ENCODE results near the gene PREB. TPM values are rescaled to one million over a fixed set of nuclear protein-coding genes. Genes with fewer than 3 reads are reported as not detected.
"Not testable (repeated sequence)": the region's sequence is repeated elsewhere in the genome, so short reads cannot be mapped to it uniquely, and the experiment has no call there.

The PREB gene, protein sequence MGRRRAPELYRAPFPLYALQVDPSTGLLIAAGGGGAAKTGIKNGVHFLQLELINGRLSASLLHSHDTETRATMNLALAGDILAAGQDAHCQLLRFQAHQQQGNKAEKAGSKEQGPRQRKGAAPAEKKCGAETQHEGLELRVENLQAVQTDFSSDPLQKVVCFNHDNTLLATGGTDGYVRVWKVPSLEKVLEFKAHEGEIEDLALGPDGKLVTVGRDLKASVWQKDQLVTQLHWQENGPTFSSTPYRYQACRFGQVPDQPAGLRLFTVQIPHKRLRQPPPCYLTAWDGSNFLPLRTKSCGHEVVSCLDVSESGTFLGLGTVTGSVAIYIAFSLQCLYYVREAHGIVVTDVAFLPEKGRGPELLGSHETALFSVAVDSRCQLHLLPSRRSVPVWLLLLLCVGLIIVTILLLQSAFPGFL
- total RNA-seq: 43.9 TPM

DNA sequence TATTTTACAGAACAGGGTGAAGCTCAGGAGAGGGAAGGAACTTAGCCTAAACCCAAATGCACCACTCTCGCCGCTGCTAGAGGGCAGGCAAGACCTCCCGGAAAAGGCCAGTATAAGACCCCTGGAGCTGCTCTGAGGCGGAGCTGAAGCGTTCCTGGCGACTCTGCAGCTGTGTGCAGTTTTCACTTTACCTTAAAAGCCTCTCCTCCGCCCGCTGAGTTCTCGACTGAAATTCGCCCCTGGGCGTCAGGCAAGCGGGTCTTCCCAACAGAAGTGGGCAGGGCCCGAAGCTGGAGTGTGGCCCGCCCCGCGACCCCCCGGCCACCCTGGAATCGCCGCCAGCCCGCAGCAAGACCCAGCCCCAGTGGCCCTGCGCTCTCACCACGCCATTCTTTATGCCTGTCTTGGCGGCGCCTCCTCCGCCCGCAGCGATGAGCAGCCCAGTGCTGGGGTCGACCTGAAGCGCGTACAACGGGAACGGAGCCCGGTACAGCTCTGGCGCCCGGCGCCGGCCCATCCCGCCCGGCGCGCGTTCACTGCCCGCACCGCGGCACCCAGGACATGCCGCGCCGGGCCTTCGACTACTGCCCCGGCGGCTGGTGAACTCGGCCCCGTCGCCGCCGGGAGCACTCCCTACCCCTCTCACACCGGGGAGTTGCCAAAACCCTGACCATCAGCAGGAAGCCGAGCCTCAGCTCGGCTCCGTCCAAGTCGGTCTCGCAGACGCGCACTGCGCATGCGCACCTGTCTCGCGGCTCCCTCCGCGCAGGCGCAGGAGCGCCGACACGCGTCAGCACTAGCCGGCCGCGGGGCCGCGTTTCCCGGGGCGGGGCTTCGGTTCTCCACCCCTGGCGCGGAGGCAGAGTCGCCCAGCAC, at the start of gene PREB:
PREB (minus strand) TSS at position 732 of the 876 bp plus-strand sequence; CDS start at position 517, 215 bp downstream.
- peak; percentile 99 for DNase-seq (ENCODE audit: low spot score)

DNA sequence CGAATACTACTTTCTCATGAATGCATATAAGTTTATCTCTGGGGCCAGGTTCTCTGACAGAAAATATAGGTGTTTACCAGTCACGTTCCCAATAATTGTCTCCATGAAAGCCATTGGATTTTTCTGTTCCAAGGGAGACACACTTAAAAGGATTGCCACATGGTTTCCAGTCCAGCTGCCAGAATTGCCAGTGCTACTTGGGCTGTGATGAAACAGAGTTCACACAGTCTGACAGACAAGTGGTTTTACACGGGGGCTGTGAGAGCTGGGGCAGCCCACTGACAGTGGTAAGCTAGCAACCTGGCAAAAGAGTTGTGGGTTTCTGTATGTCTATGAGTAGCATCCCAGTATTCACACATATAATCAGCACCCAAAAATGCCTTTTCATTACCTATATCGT, 49.7 kb upstream of the PREB start:
- peak; percentile 54 for ATAC-seq

More for the DNA sequence above, at the start of gene PREB:
- ATAC-seq: peak; percentile 92

DNA sequence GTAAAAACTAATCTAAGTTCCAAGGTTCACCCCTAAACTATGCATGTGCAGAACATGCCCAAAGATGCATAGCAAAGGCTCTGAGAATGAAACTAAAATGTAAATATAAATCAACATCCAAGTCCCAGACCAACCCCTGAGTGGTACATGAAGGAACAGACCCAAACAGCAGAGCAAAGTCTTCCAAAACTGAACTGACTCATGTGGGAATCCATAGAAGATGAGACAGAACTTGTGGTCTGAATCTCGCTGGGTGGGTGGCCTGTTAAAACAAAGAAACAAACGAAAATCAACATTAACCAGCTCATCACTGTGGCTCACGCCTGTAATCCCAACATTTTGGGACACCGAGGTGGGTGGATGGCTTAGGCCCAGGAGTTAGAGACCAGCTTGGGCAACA, 47.9 kb upstream of the PREB start:
- ATAC-seq: no peak
- DNase-seq (ENCODE audit: low spot score): no peak

More for the DNA sequence above, 49.7 kb upstream of the PREB start:
- peak; percentile 84 for DNase-seq (ENCODE audit: low spot score)

DNA sequence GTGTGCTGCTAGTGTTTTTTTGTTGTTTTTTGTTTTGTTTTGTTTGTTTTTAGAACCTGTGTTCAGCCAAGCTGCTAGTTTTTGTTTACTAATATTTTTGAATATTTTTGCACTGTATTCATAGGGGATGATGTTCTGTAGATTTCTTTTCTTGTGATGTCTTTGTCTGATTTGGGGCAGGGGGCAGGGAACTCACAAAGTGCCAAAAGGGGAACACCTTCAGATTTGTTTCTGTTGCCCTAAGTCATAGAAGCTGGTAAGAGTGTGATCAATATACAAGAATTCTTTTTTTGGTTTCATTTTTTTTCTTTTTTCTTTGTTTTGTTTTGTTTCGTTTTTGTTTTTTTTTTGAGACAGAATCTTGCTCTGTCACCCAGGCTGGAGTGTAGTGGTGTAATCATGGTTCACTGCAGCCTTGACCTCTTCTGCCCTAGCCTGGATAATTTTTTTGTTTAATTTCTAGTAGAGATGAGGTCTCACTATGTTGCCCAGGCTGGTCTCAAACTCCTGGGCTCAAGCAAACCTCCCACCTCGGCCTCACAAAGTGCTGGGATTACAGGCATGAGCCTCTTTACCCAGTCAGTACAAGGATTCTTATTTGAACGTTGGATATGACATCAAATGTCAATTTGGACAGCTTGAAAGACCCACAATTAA, 45.0 kb upstream of the PREB start:
- DNase-seq (ENCODE audit: low spot score) (no peak), ATAC-seq (peak; percentile 35)

GRCh38 chr2:27178469-27178868, 44.0 kb upstream of the PREB start:
- DNase-seq (ENCODE audit: low spot score): no peak
- ATAC-seq: no peak

DNA sequence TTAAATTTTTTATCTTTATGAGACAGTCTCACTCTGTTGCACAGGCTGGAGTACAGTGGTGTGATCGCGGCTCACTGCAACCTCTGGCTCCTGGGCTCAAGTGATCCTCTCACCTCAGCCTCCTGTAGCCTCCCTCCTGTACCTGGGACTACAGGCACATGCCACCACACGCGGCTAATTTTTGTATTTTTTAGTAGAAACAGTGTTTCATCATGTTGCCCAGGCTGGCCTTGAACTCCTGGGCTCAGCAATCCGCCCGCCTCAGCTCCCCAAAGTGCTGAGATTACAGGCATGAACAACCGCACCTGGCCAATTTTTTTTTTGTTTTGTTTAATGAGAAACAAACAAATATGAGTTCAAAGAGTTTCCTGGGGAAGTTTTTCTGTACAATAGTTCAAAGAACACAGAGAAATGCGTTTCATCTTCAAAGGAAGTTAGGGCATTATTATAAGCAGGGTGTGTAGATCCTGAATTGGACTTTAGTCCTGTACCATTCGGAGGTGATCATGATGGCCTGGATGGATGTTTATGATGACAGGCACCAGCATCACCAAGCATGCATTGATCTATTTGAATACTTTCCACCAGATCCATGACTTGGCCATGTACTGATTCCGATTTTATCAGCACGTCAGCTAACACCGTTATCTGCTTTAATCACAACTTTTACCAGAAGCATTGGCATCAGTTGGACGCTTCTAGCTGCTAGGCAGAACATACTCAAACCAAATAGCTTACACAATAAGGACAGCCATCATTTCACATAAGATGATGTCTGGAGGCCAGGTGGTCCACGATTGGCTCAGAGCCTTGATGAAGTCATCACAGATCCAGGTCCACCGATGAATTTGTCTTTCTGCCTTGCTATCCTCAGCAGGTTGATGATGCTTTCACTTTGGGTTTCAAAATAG, 43.3 kb upstream of the PREB start:
- DNase-seq (ENCODE audit: low spot score): no peak
- ATAC-seq: peak; percentile 42

DNA sequence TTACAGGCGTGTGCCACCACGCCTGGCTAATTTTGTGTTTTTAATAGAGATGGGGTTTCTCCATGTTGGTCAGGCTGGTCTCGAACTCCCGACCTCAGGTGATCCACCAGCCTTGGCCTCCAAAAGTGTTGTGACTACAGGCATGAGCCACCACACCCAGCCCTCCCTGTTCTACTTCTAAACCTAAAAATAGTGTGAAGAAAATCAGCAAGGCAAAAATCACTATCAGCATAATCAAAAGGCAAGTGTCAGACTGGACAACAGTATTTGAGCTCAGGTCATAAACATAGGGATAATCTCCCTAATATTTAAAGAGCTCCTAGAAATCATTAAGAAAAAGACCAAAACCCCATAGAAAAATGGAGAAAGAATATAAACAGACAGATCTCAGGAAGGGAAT, 41.3 kb upstream of the PREB start:
- not testable (repeated sequence) for DNase-seq (ENCODE audit: low spot score); ATAC-seq

DNA sequence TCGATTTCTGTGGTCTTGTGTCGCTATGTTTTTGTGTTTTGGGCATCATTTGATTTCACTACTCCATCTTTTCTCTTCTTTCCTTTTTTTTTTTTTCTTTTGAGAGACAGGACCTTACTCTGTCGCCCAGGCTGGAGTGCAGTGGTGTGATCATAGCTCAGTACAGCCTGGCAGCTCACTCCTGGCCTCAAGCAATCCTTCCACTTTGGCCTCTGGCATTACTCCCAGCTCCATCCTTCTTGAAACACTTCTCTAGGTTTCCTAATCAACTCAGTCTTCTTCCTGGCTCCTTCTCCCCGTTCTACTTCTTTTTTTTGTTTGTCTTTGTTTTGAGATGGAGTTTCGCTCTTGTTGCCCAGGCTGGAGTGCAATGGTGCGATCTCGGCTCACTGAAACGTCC, 40.9 kb upstream of the PREB start:
- ATAC-seq: no peak
- DNase-seq (ENCODE audit: low spot score): no peak

DNA sequence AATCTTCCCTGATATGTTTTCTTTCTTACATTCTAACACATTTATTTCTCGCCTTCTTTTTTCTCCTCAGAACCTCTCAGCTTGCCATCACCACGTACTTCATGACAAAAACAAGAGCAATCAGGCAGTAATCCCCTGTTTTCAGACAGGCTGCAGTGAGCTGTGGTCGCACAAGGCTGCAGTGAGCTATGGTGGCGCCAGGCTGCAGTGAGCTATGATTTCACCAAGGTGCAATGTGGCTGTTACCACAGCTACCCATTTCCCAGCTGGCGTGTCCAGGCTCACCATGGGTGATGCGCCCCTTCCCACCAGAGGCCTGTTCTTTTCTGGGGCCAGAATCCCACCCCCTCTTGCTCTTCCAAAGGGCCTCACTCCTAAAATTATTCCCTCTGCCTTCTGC, 40.2 kb upstream of the PREB start:
- no peak for DNase-seq (ENCODE audit: low spot score)
- ATAC-seq: no peak

DNA sequence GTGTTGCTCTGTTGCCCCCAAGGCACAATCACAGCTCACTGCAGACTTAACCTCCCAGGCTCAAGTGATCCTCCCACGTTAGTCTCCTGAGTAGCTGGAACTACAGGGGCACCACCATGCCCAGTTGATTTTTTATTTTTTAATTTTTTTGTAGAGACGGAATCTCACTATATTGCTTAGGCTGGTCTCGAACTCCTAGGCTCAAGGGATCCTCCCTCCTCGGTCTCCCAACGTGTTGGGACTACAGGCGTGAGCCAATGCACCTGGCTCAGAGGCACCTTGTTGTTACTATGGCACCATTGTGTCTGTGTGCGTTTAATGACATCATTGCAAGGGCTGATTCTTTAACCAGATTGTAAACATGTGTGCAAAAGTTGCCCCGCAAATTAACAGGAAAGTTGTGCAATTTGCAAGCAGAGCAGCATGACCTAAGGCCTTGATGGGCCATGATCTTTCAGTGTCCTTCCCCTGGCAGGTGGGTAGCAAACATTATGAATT, 37.0 kb upstream of the PREB start:
- ATAC-seq: peak; percentile 65
- peak; percentile 69 for DNase-seq (ENCODE audit: low spot score)

DNA sequence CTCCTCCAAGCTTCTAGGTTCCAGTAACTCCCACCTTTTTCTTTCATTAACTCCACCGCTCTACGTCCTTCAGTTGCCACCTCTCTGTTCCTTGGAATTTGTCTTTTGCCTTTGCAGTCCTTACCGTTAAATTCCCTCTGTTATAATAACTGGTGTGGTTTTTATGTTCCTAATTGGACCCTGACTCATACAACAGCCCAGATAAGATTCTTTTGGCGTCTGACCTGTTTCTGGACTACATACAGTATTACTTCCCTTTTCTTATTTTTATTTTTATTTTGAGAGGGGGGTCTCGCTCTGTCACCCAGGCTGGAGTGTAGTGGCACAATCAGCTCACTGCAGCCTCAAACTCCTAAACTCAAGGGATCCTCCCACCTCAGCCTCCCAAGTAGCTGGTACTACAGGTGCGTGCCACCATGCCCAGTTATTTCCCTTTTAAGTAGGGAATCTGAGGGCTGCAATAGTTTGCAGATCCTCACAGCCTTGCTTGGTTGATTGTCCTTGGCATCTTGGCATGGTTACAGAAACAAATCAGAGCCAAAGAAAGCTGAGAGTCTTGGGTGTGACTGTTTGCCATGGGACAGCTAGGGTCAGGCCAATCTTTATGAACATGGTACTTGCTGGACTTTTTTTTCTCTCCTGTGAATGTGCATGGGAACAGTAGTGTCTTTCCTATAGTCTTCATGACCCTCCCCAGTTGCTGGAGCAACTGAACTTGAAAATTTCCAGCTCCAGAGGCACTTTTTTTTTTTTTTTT, 36.3 kb upstream of the PREB start:
- DNase-seq (ENCODE audit: low spot score) (no peak), ATAC-seq (no peak)

GRCh38 chr2:27164960-27165763, 30.7 kb upstream of the PREB start:
- no peak for DNase-seq (ENCODE audit: low spot score)
- no peak for ATAC-seq

GRCh38 chr2:27162151-27163121, 28.0 kb upstream of the PREB start:
- DNase-seq (ENCODE audit: low spot score) (no peak), ATAC-seq (peak; percentile 88)

DNA sequence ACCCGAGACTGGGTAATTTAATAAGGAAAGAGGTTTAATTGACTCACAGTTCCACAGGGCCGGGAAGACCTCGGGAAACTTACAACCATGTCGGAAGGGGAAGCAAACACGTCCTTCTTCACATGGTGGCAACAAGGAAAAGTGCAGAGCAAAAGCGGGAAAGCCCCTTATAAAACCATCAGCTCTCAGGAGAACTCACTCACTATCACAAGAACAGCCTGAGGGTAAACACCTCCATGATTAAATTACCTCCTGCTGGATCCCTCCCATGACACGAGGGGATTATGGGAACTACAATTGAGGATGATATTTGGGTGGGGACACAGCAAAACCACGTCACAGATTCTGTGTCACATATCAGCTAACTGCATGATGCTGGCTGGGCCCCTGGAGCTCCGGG, 25.8 kb upstream of the PREB start:
- ATAC-seq: no peak

GRCh38 chr2:27159271-27159670, 24.8 kb upstream of the PREB start:
- DNase-seq (ENCODE audit: low spot score) (no peak), ATAC-seq (no peak)

More for the DNA sequence above, 25.8 kb upstream of the PREB start:
- no peak for DNase-seq (ENCODE audit: low spot score)

DNA sequence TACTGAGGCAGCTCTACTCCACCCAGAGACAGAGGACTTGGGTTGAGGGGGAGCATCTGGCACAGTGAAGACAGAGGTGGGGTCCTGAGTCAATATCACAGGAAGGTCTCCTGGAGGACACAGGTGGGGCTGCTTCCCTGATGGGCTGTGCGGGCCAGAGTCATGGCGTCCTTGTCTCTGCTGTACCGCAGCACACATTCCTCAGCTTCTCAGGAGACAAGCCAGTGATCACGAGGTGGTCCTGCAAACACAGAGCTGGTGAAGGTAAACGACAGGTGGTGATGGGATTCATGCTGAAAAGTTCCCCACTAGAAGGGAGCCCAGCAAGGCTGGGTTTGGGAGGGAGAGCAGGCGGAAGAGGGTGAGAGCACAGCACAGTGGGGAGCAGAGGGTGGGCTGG, 24.0 kb upstream of the PREB start:
- DNase-seq (ENCODE audit: low spot score) (no peak), ATAC-seq (no peak)

DNA sequence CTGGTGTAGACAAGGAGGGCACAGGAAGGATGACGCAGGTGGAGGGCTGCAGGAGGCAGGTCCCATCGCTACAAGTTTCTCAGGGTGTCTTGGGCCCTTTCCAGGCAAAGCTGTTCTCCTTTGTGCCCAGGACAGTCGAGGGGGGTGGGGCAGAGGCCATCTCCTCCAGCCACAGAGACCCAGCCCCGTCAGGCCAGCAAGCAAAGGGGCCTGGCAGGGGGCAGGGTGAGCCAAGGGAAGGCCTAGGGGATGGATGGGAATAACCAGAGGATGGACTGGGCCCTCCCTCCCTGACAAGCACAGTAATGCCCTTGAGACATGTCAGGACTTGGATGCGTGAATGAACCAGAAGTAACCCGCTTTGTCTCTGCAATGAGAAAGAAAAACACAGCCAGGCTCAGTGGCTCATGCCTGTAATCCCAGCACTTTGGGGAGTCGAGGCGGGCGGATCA, 20.7 kb upstream of the PREB start:
- DNase-seq (ENCODE audit: low spot score) (no peak), ATAC-seq (no peak)
